Activated CD4-positive, alpha-beta memory T cell treated with anti-CD3 and anti-CD28 coated beads for 36 hours (primary cell): ENCODE data around the gene OR8S1. TPM values are rescaled to one million over a fixed set of nuclear protein-coding genes. Genes with fewer than 3 reads are reported as not detected.
"Not testable (repeated sequence)": the region's sequence is repeated elsewhere in the genome, so short reads cannot be mapped to it uniquely, and the experiment has no call there.

Source experiments
- CTCF ChIA-PET: fragments of 350-600 bp; sonication (Branson Sonifier 250); formaldehyde crosslinking; loops from one replicate; lab custom pipeline; 2021; ENCODE audit warnings: antibody characterized with exemption, inconsistent platforms; lab: Charles Lee
- POLR2A ChIA-PET: fragments of 350-600 bp; sonication (Branson Sonifier 250); formaldehyde crosslinking; loops from one replicate; lab custom pipeline; 2021; ENCODE audit warnings: antibody characterized with exemption; lab: Charles Lee
- DNase-seq: peaks from one replicate; pipeline ENCODE4 v3.0.0-alpha.2; 2020
- H3K27ac Mint-ChIP-seq: one replicate; pipeline ENCODE4 v1.8.0; 2021; ENCODE audit warnings: mixed read lengths
- H3K27me3 Mint-ChIP-seq: one replicate; pipeline ENCODE4 v1.8.0; 2021; ENCODE audit warnings: mixed read lengths
- H3K36me3 Mint-ChIP-seq: one replicate; pipeline ENCODE4 v1.8.0; 2021; ENCODE audit warnings: mixed read lengths
- H3K4me1 Mint-ChIP-seq: one replicate; pipeline ENCODE4 v1.8.0; 2021; ENCODE audit warnings: low read depth, mixed read lengths
- H3K4me3 Mint-ChIP-seq: one replicate; pipeline ENCODE4 v1.8.0; 2021; ENCODE audit warnings: mild to moderate bottlenecking, mixed read lengths
- H3K9me3 Mint-ChIP-seq: one replicate; pipeline ENCODE4 v1.8.0; 2021; ENCODE audit warnings: mixed read lengths
- intact Hi-C: fragments of 100-400 bp; cut with micrococcal nuclease; formaldehyde crosslinking; loops from one replicate; pipeline ENCODE4 v1.15.1; 2023
- total RNA-seq, 2 experiments: library from RNA; stranded (reverse); gene quantifications; one replicate each; pipeline ENCODE4 v1.2.3, GENCODE V29; 2021

Gene OR8S1
- total RNA-seq = not detected

GRCh38 chr12:48525332-48525731 is at the start of gene OR8S1:
OR8S1 (plus strand) TSS chr12:48525632; CDS start chr12:48525632, 0 bp downstream.
- Mint-ChIP-seq H3K27ac (no peak within 1 kb of the TSS), H3K9me3 (no peaks in the 10 kb centered on the region), H3K4me1 (no peaks in the 10 kb centered on the region), H3K27me3 (peaks cover 2% of the 10 kb centered on the region), H3K36me3 (no peaks in the 10 kb centered on the region), H3K4me3 (no peak within 1 kb of the TSS)
- intact Hi-C loops = no loop called here
- ChIA-PET POLR2A (no interaction called here), CTCF (interaction anchor here (0.7 to 1.3 kb wide), 2 partner anchors 17 to 93 kb away, joined by 3 to 6 read pairs; no protein-coding TSS in a partner anchor)
- DNase-seq = no peak

GRCh38 chr12:48482198-48482597 is 43.2 kb upstream of the OR8S1 start, which contains the start of gene C12orf54:
C12orf54 (plus strand) TSS chr12:48482498; CDS start chr12:48483297, 799 bp downstream.
- no peak within 1 kb of the TSS for H3K4me3 Mint-ChIP-seq
- DNase-seq = no peak
- CTCF ChIA-PET = no interaction called here
- POLR2A ChIA-PET = no interaction called here
- no peaks in the 10 kb centered on the region for H3K4me1 Mint-ChIP-seq
- peaks cover 12% of the 10 kb centered on the region for H3K27me3 Mint-ChIP-seq
- H3K36me3 Mint-ChIP-seq = no peaks in the 10 kb centered on the region
- H3K27ac Mint-ChIP-seq = no peak within 1 kb of the TSS
- intact Hi-C loops = no loop called here
- peaks cover 3% of the 10 kb centered on the region for H3K9me3 Mint-ChIP-seq

GRCh38 chr12:48482930-48483329 is 42.5 kb upstream of the OR8S1 start:
- POLR2A ChIA-PET = no interaction called here
- peaks cover 3% of the 10 kb centered on the region for H3K9me3 Mint-ChIP-seq
- H3K27me3 Mint-ChIP-seq = peaks cover 12% of the 10 kb centered on the region
- H3K27ac Mint-ChIP-seq = no peak overlapping the region
- H3K36me3 Mint-ChIP-seq = no peaks in the 10 kb centered on the region
- DNase-seq = no peak
- H3K4me1 Mint-ChIP-seq = no peaks in the 10 kb centered on the region
- intact Hi-C loops = no loop called here
- no peak overlapping the region for H3K4me3 Mint-ChIP-seq
- CTCF ChIA-PET = no interaction called here

GRCh38 chr12:48486261-48486660 is 39.2 kb upstream of the OR8S1 start:
- Mint-ChIP-seq H3K27me3 (peaks cover 9% of the 10 kb centered on the region), H3K4me3 (no peak overlapping the region), H3K4me1 (no peaks in the 10 kb centered on the region), H3K27ac (no peak overlapping the region), H3K9me3 (no peaks in the 10 kb centered on the region), H3K36me3 (no peaks in the 10 kb centered on the region)
- no peak for DNase-seq
- POLR2A ChIA-PET = no interaction called here
- CTCF ChIA-PET = no interaction called here
- intact Hi-C loops = no loop called here

- no peak for DNase-seq
- Mint-ChIP-seq H3K27me3 (peaks cover 9% of the 10 kb centered on the region), H3K4me1 (no peaks in the 10 kb centered on the region), H3K9me3 (no peaks in the 10 kb centered on the region), H3K36me3 (no peaks in the 10 kb centered on the region), H3K27ac (no peak overlapping the region), H3K4me3 (no peak overlapping the region)
- POLR2A ChIA-PET = no interaction called here
- CTCF ChIA-PET = interaction anchor here (0.5 kb wide), 1 partner anchor 159 kb away, joined by 4 read pairs; no protein-coding TSS in a partner anchor
- intact Hi-C loops = no loop called here
These were observed 38.8 kb upstream of the OR8S1 start for GRCh38 chr12:48486679-48487078.

- intact Hi-C loops = no loop called here
- no peaks in the 10 kb centered on the region for H3K9me3 Mint-ChIP-seq
- no peak overlapping the region for H3K4me3 Mint-ChIP-seq
- no peak for DNase-seq
- peaks cover 5% of the 10 kb centered on the region for H3K27me3 Mint-ChIP-seq
- H3K4me1 Mint-ChIP-seq = no peaks in the 10 kb centered on the region
- H3K36me3 Mint-ChIP-seq = no peaks in the 10 kb centered on the region
- ChIA-PET POLR2A (no interaction called here), CTCF (no interaction called here)
- H3K27ac Mint-ChIP-seq = no peak overlapping the region
These were observed 36.4 kb upstream of the OR8S1 start for GRCh38 chr12:48489012-48489411.

- H3K27ac Mint-ChIP-seq, H3K4me3 Mint-ChIP-seq, CTCF ChIA-PET, H3K27me3 Mint-ChIP-seq, intact Hi-C loops, H3K9me3 Mint-ChIP-seq, H3K36me3 Mint-ChIP-seq, DNase-seq, H3K4me1 Mint-ChIP-seq, POLR2A ChIA-PET: not testable (repeated sequence)
These were observed 36.0 kb upstream of the OR8S1 start for GRCh38 chr12:48489456-48489855.

- H3K4me3 Mint-ChIP-seq, H3K27ac Mint-ChIP-seq, intact Hi-C loops, H3K36me3 Mint-ChIP-seq, CTCF ChIA-PET, H3K9me3 Mint-ChIP-seq, POLR2A ChIA-PET, H3K4me1 Mint-ChIP-seq, H3K27me3 Mint-ChIP-seq, DNase-seq: not testable (repeated sequence)
These were observed 25.2 kb upstream of the OR8S1 start for GRCh38 chr12:48500281-48500680.

GRCh38 chr12:48506836-48507235 is 18.6 kb upstream of the OR8S1 start:
- H3K27ac Mint-ChIP-seq, H3K4me1 Mint-ChIP-seq, H3K4me3 Mint-ChIP-seq, H3K36me3 Mint-ChIP-seq, POLR2A ChIA-PET, H3K9me3 Mint-ChIP-seq, CTCF ChIA-PET, DNase-seq, intact Hi-C loops: not testable (repeated sequence)
- H3K27me3 Mint-ChIP-seq = peaks cover 21% of the 10 kb centered on the region

GRCh38 chr12:48508987-48509386 is 16.4 kb upstream of the OR8S1 start:
- CTCF ChIA-PET = no interaction called here
- POLR2A ChIA-PET = no interaction called here
- DNase-seq = no peak
- Mint-ChIP-seq H3K4me1 (peaks cover 7% of the 10 kb centered on the region), H3K4me3 (no peak overlapping the region), H3K9me3 (peaks cover 4% of the 10 kb centered on the region), H3K27me3 (peaks cover 21% of the 10 kb centered on the region), H3K36me3 (no peaks in the 10 kb centered on the region), H3K27ac (no peak overlapping the region)
- intact Hi-C loops = no loop called here

- Mint-ChIP-seq H3K27ac (no peak overlapping the region), H3K4me3 (no peak overlapping the region), H3K36me3 (no peaks in the 10 kb centered on the region), H3K9me3 (peaks cover 4% of the 10 kb centered on the region), H3K4me1 (peaks cover 7% of the 10 kb centered on the region), H3K27me3 (peaks cover 20% of the 10 kb centered on the region)
- ChIA-PET CTCF (interaction anchor here (0.6 to 1.6 kb wide), 2 partner anchors 108 to 589 kb away, joined by 3 read pairs; no protein-coding TSS in a partner anchor), POLR2A (no interaction called here)
- DNase-seq = no peak
- intact Hi-C loops = no loop called here
These were observed 15.3 kb upstream of the OR8S1 start for GRCh38 chr12:48510111-48510510.

GRCh38 chr12:48512855-48513254 is 12.6 kb upstream of the OR8S1 start:
- no peak overlapping the region for H3K4me3 Mint-ChIP-seq
- DNase-seq = no peak

GRCh38 chr12:48514728-48515127 is 10.7 kb upstream of the OR8S1 start:
- DNase-seq = no peak
- CTCF ChIA-PET = no interaction called here
- Mint-ChIP-seq H3K27me3 (no peaks in the 10 kb centered on the region), H3K9me3 (peaks cover 4% of the 10 kb centered on the region), H3K36me3 (no peaks in the 10 kb centered on the region), H3K27ac (no peak overlapping the region), H3K4me1 (peaks cover 7% of the 10 kb centered on the region), H3K4me3 (no peak overlapping the region)
- POLR2A ChIA-PET = no interaction called here
- intact Hi-C loops = no loop called here

More at GRCh38 chr12:48512855-48513254, 12.6 kb upstream of the OR8S1 start:
- CTCF ChIA-PET = no interaction called here
- H3K9me3 Mint-ChIP-seq = peaks cover 4% of the 10 kb centered on the region
- peaks cover 7% of the 10 kb centered on the region for H3K4me1 Mint-ChIP-seq
- H3K27me3 Mint-ChIP-seq = peaks cover 1% of the 10 kb centered on the region
- H3K36me3 Mint-ChIP-seq = no peaks in the 10 kb centered on the region
- intact Hi-C loops = loop anchor here (1.0 kb wide), 1 partner anchor 27 kb away; no protein-coding TSS in a partner anchor
- no peak overlapping the region for H3K27ac Mint-ChIP-seq
- POLR2A ChIA-PET = no interaction called here
